OCI-LY3 (cell line): ENCODE data around the gene SDC4.

Source experiments
- CTCF ChIP-seq: fragments of 200-600, 300-600 bp; sonication (generic); IDR thresholded peaks from 2 replicates; pipeline ENCODE4 v1.5.1; 2014; ENCODE audit warnings: antibody characterized with exemption, low read length, low read depth
- EZH2phosphoT487 ChIP-seq: fragments of 200-600 bp; shearing (Covaris generic); IDR thresholded peaks from 2 replicates; pipeline ENCODE4 v1.6.1; 2018; ENCODE audit warnings: antibody characterized with exemption, mixed run types, low read depth

GRCh38 chr20:45294003-45294368, 54.2 kb downstream of the SDC4 start:
- TF ChIP-seq EZH2phosphoT487 (no peak), CTCF (no peak)
